ENCODE data around the gene SPSB1.

- TF ChIP-seq TAF1 (IDR thresholded peaks at IDR 0.05; ENCODE audit: borderline replicate concordance, insufficient read depth, low read length), result no peak
- no peak for TF ChIP-seq POLR2AphosphoS5 (IDR thresholded peaks at IDR 0.05; ENCODE audit: low read depth, low read length)
- TF ChIP-seq REST (IDR thresholded peaks at IDR 0.05; ENCODE audit: insufficient read depth in 1 of 2, low read depth in 2 of 2, low read length in 2 of 2), result no peak
- TF ChIP-seq SIN3A (IDR thresholded peaks at IDR 0.05; ENCODE audit: borderline replicate concordance, insufficient read depth, low read length), result no peak
These were observed 14.0 kb upstream of the SPSB1 start for GRCh38 chr1:9278585-9279153.
